ENCODE results near the gene S100P.

DNA sequence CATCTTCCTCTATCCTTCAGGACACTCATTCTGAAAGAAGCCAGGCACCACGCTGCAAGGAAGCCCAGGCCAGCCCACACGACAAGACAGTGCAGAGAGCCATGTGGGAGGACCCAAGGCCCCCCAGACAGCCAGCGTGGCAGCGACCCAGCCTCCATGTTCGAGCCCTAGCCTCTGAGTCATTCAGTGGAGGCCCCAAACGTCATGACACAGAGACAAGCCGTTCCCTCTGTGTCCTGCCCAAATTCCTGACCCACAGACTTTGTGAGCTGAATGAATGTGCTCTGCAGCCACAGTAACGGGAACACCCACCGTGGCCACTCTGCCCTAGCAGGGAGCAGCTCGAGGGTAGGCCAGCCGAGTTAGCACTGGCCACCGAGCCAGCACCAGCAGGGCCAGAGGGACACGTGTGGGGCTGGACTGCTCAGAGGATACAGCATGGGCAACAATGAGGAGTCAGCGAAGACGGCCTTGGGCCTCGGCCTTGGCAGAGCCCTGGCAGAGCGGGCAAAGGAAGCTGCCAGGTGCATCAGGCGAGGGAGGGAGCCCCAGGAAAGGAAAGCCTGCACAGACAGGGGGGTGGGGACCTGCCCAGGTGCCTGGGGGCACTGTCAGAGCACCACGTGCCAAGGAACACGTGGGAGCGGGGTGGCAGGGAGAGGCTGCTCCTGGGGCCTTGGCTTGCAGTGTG, 30.9 kb downstream of the S100P start:
- TF ChIP-seq POLR2AphosphoS5 (IDR thresholded peaks at IDR 0.05): no peak
- TF ChIP-seq POLR2A (IDR thresholded peaks at IDR 0.05): no peak
- TF ChIP-seq, protein P1, sequence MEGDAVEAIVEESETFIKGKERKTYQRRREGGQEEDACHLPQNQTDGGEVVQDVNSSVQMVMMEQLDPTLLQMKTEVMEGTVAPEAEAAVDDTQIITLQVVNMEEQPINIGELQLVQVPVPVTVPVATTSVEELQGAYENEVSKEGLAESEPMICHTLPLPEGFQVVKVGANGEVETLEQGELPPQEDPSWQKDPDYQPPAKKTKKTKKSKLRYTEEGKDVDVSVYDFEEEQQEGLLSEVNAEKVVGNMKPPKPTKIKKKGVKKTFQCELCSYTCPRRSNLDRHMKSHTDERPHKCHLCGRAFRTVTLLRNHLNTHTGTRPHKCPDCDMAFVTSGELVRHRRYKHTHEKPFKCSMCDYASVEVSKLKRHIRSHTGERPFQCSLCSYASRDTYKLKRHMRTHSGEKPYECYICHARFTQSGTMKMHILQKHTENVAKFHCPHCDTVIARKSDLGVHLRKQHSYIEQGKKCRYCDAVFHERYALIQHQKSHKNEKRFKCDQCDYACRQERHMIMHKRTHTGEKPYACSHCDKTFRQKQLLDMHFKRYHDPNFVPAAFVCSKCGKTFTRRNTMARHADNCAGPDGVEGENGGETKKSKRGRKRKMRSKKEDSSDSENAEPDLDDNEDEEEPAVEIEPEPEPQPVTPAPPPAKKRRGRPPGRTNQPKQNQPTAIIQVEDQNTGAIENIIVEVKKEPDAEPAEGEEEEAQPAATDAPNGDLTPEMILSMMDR (IDR thresholded peaks at IDR 0.05): no peak

Data from gastroesophageal sphincter (tissue), 3 donors.